Activated naive CD8-positive, alpha-beta T cell treated with anti-CD3 and anti-CD28 coated beads, Interleukin-2, amount 50 U/mL, for 16 hours (primary cell): Measurements from ENCODE around the gene TMEM205.
"Not testable (repeated sequence)": the region's sequence is repeated elsewhere in the genome, so short reads cannot be mapped to it uniquely, and the experiment has no call there.

Experiments
- DNase-seq: peaks from one replicate; pipeline ENCODE4 v3.0.0-alpha.2; 2020; ENCODE audit warnings: low read depth, low spot score

Gene TMEM205

DNA sequence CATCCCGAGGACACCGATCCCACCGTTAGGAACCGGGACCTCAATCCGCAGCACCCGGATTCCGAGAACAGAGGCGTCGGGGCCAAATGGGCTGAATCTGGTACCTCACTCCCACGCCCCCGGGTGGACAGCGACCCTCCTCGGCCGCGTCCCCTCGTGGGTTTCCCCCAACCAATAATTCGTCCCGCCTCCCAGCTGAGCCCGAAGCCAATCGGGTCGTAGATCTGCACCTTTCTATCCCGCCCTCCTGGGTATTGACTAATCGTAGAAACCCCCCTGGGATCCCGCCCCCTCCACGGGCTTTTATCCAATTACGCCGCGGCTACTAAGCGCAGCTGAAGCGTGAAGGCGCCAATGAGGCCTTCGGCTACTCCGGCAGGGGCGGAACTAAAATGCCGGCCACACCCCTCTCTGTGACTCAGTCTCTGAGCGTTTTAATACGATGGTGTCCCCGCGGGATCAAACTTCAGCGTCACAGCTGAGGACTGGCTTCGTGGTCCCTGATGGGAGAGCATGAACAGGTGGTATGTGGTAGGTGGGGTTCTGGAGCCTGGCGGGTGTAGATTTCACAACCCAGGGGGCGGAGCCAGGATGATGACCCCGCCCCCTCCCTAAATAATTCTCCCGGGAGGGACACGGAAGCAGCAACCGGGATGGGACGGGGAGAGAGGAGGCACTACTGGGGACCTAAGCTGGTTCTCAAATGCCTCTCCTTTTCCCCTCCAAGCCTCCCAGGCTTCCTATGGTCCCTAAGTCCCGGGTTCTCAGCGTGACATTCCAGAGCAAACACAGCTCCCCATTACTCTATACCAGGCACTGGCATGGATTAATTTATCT lies at the start of gene TMEM205, which contains the start of gene CCDC159:
TMEM205 (minus strand) TSS at position 165 of the 837 bp plus-strand sequence. CDS start 649 bp downstream, outside the sequence.
CCDC159 (plus strand) TSS at position 416 of the 837 bp plus-strand sequence; CDS start at position 504, 88 bp downstream.
- DNase-seq, result peak; percentile 98

DNA sequence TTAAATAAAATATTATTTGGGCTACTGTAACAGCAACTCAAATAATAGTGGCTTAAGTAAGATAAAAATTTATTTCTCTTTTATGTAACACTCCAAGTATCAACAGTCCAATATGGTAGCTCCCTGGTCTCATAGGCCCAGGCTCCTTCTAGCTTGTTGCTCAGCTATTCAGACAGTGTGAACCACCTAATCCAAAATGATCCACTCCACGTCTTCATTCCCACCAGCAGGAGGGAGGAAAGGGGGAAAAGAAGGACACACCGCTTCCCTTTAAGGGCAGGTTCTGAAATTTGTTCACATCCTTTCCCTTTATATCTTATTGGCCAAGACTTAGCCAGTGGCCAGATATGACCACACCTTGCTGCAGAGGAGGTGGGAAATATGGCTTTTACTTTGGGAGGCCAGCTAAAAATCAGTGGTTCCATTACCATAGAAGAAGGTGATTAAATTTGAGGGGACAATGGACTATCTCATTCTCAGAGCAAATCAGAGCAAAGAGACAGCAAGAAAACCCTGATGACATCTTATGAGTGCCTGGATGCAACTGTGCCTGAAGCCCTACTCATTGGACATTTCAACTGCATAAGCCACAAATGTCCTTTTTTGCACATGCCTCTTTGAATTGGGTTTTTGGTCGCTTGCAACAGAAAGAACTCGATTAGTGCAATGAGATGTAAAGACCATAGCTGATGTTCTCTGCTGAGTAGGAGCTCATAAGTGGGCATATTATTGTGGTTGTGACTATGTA lies 45.0 kb upstream of the TMEM205 start:
- DNase-seq, result no peak

DNA sequence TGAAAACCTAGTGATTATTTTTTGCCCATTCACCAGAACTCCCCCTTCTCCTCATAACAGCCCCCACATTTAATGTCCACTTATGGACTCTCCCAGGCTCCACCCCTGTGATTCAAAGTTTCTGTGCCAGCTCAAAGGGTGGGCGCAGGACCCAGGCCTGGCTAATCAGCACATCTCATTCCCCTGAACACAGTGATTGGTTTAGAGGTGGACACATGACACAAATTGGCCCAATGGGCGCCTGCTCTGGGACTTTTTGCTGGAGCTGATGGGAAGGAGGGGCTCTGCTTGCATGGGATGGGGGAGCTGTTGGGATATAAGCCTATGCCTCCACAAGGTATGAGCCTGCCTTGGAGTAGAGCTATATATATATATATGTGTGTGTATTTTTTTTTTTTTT lies 44.3 kb upstream of the TMEM205 start:
- no peak for DNase-seq

DNA sequence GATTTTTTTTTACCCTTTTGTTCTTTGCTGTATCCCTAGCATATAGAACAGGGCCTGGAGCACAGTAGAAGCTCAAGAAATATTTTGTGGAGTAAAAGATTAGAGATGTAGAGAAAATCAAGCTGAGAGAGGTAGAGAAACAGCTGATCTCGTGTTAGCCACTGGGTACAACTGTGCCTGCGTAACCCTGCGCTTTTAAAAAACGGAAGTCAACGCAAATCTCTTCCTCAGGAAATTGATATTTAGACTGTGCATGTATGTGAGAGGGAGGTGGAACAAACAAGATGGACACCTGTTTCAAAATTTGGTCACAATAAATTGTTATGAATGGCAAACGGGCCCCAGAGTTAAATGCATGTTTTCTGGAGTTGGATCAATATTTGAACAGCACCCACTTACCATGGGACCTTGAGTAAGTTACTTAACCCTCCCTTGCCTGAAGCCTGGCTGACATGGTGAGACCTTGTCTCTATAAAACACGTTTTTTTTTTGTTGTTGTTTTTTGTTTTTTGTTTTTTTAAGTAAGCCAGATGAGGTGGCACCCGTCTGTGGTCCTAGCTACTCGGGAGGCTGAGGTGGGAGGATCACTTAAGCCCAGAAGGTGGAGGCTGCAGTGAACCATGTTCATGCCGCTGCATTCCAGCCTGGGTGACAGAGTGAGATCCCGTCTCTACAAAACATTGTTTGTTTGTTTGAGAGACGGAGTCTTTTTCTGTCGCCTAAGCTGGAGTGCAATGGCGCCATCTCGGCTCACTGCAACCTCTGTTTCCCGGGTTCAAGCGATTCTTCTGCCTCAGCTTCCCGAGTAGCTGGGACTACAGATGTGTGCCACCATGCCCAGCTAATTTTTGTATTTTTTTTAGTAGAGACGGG lies 41.3 kb upstream of the TMEM205 start:
- DNase-seq, result no peak

DNA sequence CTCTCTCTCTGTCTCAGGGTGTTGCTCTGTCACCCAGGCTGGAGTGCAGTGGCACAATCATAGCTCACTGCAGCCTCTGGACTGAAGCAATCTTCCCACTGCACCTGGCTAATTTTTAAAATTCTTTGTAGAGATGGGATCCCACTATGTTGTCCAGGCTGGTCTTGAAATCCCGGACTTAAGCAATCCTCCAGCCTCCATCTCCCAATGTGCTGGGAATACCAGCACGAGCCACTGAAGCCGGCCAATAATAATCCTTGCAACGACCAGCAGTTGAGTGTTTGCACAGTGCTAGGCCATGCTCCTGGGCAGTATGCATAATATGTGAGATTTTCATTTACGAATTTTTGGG lies 38.7 kb upstream of the TMEM205 start:
- DNase-seq, result no peak

DNA sequence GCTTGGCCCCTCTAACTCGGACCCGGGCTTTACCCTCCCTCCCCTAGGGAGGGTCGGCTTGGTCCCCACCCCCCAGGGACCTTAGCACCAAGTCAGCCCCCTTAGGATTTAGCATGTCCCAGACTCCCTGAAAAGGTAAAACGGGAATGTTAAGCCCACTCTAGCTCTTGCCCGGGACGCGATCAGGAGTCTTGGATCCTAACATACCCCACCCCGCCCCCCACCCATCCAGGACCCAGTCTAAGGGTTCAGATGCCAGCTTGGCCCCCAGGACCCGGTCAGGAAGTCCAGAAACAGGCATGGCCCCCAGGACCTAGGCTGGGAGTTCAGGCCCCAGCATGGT lies 37.6 kb upstream of the TMEM205 start:
- DNase-seq, result no peak

DNA sequence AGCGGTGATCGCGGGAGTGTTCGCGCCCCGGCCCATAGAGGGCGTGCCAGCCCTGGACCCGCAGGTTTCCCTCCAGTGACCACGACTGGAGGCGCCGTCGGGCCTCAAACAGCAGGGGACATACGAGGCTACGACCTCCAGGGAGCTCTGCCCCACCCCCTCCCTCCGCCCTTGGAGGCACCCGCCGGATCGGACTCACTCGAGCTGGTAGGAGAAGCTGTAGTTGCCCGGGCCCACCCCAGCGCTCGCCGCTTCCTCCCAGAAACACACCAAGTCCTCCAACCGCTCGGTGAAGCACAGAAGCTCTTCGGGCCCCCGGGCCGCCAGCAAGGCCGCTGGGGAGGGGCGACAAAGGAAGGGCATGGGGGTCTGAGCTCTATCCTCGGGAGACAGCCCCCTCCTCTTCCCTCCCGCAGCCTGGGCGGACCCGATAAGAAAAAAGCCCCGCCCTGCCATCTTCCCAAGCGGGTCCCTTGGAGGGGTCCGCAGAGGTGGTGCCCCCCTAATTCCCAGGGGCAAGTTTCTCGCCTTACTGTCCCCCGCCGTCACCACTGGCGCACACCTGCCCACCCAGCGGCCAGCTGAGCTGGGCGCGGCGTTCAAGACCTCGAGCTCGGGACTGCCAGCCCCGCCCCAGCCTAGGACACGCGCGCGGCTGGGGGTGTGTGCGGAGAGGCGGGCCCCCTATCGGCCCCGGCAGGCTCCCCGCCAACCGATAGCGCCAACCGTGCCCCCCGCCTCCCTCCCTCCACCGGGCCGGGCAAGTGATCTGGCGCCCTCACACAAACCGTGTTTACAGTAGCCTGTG lies 37.0 kb upstream of the TMEM205 start:
- no peak for DNase-seq

DNA sequence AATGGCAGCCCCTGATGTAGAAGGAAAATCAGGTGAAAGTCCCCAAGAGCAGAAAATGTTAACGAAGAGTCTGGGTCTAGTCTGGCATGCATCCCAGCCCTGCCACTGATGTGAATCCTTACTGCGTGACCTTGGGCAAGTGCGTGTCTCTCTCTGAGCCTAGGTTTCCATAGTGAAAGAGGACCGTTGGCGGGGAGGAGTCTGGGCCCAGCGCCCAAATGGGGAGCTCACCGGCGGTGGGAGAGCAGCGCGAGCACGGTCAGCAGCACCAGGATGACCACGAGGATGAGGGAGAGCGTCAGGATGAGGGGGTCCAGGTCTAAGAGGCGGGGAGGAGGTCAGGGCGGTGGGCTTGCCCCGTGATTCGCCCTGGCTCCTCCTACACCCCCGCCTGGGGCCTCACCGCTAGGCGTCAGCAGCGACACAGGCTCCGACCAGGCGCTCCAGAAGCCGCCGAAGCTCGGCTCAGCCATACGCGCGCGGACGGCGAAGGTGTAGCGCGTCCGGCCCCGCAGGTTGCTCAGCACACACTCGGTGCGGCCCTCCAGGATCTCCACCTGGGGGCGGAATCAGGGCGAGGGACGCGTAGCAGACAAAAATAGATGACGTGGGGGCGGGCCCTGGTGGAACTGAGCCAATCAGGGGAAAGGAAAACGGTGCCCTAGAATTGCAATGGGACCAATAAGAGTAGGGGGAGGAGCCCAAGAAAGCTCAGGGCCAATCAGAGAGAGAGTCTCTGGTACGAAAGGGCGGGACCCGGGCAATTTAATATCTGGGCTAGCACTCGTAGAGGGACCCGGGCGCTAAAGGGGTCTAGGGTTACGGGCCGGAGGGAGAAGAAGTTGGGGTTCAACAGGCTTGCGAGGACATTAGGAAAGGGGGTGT lies 34.8 kb upstream of the TMEM205 start:
- peak; percentile 90 for DNase-seq

DNA sequence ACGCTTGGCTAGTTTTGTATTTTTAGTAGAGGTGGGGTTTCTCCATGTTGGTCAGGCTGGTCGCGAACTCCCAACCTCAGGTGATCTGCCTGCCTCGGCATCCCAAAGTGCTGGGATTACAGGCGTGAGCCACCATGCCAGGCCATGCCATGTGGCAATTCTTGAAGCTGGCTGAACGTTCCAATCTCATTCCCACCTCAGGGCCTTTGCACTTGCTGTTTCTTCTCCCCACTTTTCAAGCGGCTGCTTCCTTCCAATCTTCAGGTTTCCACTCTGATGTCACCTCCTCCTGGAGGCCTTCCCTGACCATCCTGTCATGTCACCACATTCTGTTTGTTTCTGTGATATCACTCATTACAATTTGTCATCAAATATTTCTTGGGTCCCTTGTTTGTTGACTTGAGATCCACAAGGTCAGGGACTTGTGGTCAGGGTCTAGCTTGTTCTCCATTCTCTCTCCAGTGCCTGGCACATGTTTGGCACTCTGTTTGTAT lies 33.8 kb upstream of the TMEM205 start:
- no peak for DNase-seq

DNA sequence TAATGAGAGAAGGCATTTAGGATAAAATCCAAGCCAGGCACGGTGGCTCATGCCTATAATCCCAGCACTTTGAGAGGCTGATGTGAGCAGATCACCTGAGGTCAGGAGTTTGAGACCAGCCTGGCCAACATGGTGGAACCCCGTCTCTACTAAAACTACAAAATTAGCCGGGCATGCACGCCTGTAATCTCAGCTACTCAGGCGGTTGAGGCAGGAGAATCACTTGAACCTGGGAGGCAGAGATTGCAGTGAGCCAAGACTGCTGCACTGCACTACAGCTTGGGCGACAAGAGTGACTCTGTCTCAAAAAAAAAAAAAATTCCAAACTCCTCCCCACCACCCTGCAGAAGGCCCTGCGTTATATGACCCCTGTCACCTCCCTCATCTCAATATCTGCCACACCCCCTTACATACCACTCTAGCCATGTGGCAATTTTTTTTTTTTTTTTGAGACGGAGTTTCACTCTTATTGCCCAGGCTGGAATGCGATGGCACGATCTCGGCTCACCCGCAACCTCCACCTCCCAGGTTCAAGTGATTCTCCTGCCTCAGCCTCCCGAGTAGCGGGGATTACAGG lies 33.3 kb upstream of the TMEM205 start:
- DNase-seq, result not testable (repeated sequence)

DNA sequence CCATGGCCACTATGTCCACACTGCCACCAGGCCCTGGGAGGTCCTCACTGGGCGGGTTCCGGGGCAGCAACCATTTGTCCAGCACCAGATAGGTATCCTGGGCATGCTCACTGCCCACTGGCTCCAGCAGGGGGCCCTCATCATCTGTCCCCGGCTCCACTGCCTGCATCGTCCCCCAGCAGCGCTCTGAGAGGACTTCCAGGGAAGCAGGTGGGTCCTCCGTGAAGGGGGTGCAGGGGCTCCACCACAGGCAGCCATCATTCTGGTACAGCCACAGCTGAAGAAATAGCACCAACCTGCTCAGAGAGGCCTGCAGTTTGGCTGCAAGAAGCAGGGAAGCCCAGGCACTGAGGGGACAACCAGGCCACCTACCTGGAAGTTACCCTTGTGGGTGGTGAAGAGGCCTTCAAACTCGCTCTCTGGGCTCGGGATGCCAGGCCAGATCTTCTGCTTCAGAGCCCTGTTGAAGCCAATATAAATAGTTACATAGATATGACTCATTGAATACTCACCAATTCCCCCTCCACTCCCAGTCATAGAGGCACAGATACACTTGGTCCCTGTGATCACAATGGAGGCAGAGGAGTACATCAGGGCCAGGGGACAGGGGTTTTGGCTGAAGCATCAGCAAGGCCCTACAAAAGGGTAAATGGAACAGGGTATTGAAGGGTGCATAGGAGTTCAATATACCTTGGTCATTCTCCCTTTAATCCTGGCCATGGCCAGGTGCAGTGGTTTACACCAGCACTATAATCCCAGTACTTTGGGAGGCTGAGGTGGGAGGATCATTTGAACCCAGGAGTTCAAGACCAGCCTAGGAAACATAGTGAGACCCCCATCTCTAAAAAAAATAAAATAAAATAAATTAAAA lies 32.5 kb upstream of the TMEM205 start:
- no peak for DNase-seq

DNA sequence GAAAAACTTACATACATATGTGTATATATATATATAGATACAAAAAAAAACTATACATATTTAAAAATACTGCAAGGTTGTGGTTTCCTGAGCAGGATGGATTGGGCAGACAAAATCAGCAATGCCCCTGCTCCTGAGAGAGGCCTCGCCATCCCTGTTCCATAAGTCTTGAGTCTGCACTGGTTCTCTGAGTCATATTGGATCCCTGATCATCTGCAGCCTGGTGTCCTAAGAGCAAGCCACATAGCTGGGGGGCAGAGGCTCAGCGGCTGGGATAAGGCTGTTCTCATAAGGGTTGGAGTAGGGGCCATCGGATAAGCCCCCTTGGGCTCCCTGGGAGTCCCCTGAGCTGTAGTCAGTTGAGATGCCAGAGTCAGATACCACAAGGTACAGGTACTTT lies 31.7 kb upstream of the TMEM205 start:
- DNase-seq, result no peak

DNA sequence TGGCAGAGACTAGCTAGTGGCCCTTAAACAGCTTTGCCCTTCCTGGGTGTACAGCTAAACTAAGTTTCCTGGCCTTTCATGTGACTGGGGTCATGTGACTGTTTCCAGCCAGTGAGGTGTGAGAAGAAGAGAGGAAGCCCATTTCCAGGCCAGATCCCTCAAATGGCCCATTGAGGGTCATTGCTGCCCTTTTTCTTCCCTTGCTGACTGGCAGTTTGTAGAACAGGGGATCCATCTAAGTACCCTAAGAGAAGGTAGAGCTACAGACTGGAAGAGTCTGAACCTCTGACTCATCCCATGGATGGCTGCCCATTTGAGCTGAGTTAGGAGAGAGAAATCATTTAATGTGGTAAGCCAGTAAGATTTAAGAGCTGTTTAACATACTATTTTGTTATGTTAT lies 31.2 kb upstream of the TMEM205 start:
- DNase-seq, result no peak

DNA sequence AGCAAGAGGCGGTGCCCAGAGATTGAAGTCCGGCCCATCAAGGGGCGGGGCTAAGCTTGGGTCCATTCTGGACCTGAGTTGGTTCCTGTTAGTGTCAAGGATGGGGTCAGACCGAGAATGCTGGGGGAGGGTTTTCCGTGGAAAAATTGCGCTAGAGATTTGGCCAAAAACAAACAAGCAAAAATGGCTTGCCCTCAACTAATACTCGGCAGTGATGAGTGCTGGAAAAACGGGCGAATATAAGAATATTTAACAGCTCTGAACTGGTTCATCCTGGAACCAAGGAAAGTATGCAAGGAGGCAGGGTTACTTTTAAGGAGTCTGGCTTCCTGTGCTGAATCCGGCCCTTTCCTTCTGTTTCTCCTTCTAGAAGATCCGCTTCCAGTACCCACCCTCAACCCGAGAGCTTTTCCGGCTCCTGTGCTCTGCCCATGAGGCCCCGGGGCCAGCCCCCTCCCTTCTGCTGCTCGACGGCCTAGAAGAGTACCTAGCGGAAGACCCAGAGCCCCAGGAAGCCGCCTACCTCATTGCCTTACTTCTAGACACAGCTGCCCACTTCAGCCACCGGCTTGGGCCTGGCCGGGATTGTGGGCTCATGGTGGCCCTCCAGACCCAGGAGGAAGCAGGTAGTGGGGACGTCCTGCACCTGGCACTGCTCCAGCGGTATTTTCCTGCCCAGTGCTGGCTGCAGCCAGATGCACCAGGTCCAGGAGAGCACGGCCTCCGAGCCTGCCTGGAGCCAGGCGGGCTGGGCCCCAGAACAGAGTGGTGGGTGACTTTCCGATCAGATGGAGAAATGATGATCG lies 29.3 kb upstream of the TMEM205 start:
- peak; percentile 39 for DNase-seq

DNA sequence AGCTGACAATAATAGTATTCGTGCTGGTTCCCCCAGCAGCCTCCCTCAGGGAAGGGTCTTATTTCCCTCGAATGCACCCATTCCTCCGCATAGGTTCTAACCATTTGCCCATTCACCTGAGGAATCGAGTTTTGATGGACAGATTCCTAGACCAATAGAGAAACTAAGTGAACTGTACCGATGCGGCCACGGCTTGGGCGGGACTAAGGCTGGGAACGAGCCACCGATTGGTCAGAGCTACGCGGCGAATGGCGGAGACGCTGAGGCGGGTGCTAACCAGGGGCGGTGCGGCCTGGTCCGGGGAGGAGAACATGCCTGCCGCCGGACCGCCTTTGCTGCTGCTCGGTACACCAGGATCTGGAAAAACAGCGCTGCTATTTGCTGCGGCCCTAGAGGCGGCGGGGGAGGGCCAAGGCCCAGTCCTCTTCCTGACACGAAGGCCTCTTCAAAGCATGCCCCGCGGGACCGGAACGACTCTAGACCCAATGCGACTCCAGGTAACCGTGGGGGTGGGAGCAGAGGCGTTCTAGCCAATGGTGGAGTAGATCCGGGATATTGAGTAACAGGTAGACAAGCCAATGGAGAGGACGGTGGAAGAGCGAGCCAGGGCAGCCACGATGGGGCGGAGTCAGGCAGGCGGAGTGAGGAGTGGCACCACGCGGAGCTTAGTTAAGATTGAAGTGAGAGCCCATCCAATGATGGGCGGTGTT lies 28.5 kb upstream of the TMEM205 start, which contains the start of gene SWSAP1:
SWSAP1 (plus strand) TSS at position 234 of the 710 bp plus-strand sequence; CDS start at position 249, 15 bp downstream.
- peak; percentile 94 for DNase-seq

DNA sequence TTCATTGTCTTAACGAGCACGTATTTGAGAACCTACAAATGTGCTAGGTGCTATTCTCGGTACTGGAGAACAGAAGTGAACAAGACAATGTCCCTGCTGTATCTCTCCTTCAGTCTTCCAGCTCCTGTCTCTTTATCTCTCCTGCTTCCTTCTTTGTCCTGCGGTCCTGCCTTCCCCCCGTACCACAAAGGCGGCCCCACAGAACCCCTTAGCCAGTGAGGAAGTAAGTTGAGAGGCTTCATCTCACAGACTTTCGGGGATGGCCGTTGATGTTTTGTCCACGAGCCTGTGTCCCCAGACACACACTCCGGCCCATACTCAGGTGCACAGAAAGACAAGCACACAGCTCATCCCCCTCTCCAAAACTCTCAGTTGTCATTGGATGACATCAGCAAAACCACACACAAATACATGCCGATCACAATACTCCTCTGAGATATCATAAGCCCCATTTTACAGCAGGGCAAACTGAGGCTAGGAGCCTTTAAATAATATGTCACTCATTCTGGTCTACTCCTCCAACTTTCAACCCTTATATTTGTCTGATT lies 27.9 kb upstream of the TMEM205 start:
- no peak for DNase-seq
